GM23248 (cell line): ENCODE measurements around the gene SPRN. TPM values are rescaled to one million over a fixed set of nuclear protein-coding genes. Genes with fewer than 3 reads are reported as not detected.

Experiments
- DNase-seq: peaks from one replicate; pipeline ENCODE4 v3.0.0-alpha.2; 2015
- H2AFZ ChIP-seq: fragments of 200-600 bp; sonication (generic); 2 replicates; pipeline ENCODE4 v1.6.1; 2016; ENCODE audit warnings: antibody characterized with exemption
- H3F3A ChIP-seq: fragments of 200-600 bp; sonication (generic); 2 replicates; pipeline ENCODE4 v1.6.1; 2016; ENCODE audit warnings: mild to moderate bottlenecking, antibody characterized with exemption, mixed run types; ENCODE audit not compliant: insufficient read depth
- H3K27ac ChIP-seq: fragments of 200-600 bp; sonication (generic); 2 replicates; pipeline ENCODE4 v1.5.1; 2016; ENCODE audit warnings: mild to moderate bottlenecking
- H3K27me3 ChIP-seq: fragments of 200-600 bp; sonication (generic); replicated peaks from 2 replicates; pipeline ENCODE4 v1.6.1; 2016; ENCODE audit warnings: mild to moderate bottlenecking; ENCODE audit not compliant: insufficient read depth
- H3K36me3 ChIP-seq: fragments of 200-600 bp; sonication (generic); 2 replicates; pipeline ENCODE4 v1.6.1; 2016; ENCODE audit warnings: low read depth, mild to moderate bottlenecking
- H3K4me1 ChIP-seq: fragments of 200-600 bp; sonication (generic); 2 replicates; pipeline ENCODE4 v1.6.1; 2016; ENCODE audit warnings: mild to moderate bottlenecking; ENCODE audit not compliant: insufficient read depth
- H3K4me2 ChIP-seq: fragments of 200-600 bp; sonication (generic); one replicate; pipeline ENCODE4 v1.6.1; 2016; ENCODE audit warnings: mild to moderate bottlenecking; ENCODE audit not compliant: unreplicated experiment
- H3K4me3 ChIP-seq: fragments of 200-600 bp; sonication (generic); 2 replicates; pipeline ENCODE4 v1.5.1; 2016; ENCODE audit warnings: mild to moderate bottlenecking
- H3K79me2 ChIP-seq: fragments of 200-600 bp; sonication (generic); 2 replicates; pipeline ENCODE4 v1.6.1; 2016; ENCODE audit warnings: mild to moderate bottlenecking; ENCODE audit not compliant: insufficient read depth
- H3K9ac ChIP-seq: fragments of 200-600 bp; sonication (generic); 2 replicates; pipeline ENCODE4 v1.6.1; 2016; ENCODE audit warnings: mild to moderate bottlenecking
- H3K9me2 ChIP-seq: fragments of 200-600 bp; sonication (generic); 2 replicates; pipeline ENCODE4 v1.6.1; 2016; ENCODE audit warnings: mixed run types, mild to moderate bottlenecking, moderate library complexity; ENCODE audit not compliant: insufficient read depth
- H3K9me3 ChIP-seq: fragments of 200-600 bp; sonication (generic); one replicate; pipeline ENCODE4 v1.6.1; 2017; ENCODE audit warnings: low read depth
- H4K20me1 ChIP-seq: fragments of 200-600 bp; sonication (generic); 2 replicates; pipeline ENCODE4 v1.6.0; 2016; ENCODE audit not compliant: insufficient read depth
- EZH2 ChIP-seq: fragments of 200-600 bp; sonication (generic); IDR thresholded peaks from 2 replicates; pipeline ENCODE4 v1.6.1; 2018; ENCODE audit warnings: antibody characterized with exemption, mild to moderate bottlenecking; ENCODE audit not compliant: insufficient read depth, poor library complexity, severe bottlenecking
- EZH2phosphoT487 ChIP-seq: fragments of 200-600 bp; sonication (generic); IDR thresholded peaks from 2 replicates; pipeline ENCODE4 v1.6.1; 2018; ENCODE audit warnings: antibody characterized with exemption, moderate library complexity, mild to moderate bottlenecking, low read depth; ENCODE audit not compliant: insufficient read depth
- WGBS, 2 experiments: methylation state at CpG; one replicate each; pipeline ENCODE4 v1.1.6; 2015 to 2017; ENCODE audit warnings: low lambda C conversion rate in 2 of 2, low coverage in 1 of 2; ENCODE audit errors: missing lambda C conversion rate in 2 of 2; 5-methylcytosine and 5-hydroxymethylcytosine counted together
- in situ Hi-C: fragments of 300-500 bp; cut with MboI; formaldehyde crosslinking; loops from 2 replicates; pipeline ENCODE4 v1.15.0; 2020
- polyA plus RNA-seq: library from polyadenylated mRNA; unstranded; fragments of >200 nt; fragmentation: Nextera tagmentation; extraction: Ambion mirVana; gene quantifications from 2 replicates; pipeline ENCODE4 v1.2.1, GENCODE V29; 2016
- total RNA-seq: library from RNA; depleted of rRNA; stranded (reverse); fragments of >200 nt; shearing (Covaris generic); gene quantifications from 2 replicates; pipeline ENCODE4 v1.2.3, GENCODE V29; 2014

SPRN gene
- total and polyA plus RNA-seq, 2 experiments from 2014 or later = 0.22 to 0.34 TPM

- peaks cover 6% of the 10 kb centered on the region; the same call in 1 of the 2 replicates for H4K20me1 ChIP-seq
- no peak overlapping the region for H3K4me2 ChIP-seq
- H3K4me1 ChIP-seq = peaks cover 18% of the 10 kb centered on the region
- in situ Hi-C loops = no loop called here
- no peak overlapping the region for H3K9ac ChIP-seq
- TF ChIP-seq EZH2phosphoT487 (no peak), EZH2 (no peak)
- peaks cover 10% of the 10 kb centered on the region; the same call in 1 of the 2 replicates for H3K36me3 ChIP-seq
- DNase-seq = no peak
- peaks cover 43% of the 10 kb centered on the region for H3K79me2 ChIP-seq
- H2AFZ ChIP-seq = no peak overlapping the region
- no peaks in the 10 kb centered on the region for H3K27me3 ChIP-seq
- H3K9me3 ChIP-seq = no peaks in the 10 kb centered on the region
- WGBS, 2 experiments = 95 to 100% methylated on average over 15 to 21 of the region's 21 CpGs
- H3K27ac ChIP-seq = no peak overlapping the region
- H3F3A ChIP-seq = peaks cover 25% of the 10 kb centered on the region
- no peak overlapping the region for H3K4me3 ChIP-seq
- no peaks in the 10 kb centered on the region for H3K9me2 ChIP-seq
These were observed 22.3 kb downstream of the SPRN start for GRCh38 chr10:133401981-133402725.

GRCh38 chr10:133401500-133401899 lies 22.9 kb downstream of the SPRN start:
- H3K27me3 ChIP-seq = no peaks in the 10 kb centered on the region
- WGBS, 2 experiments = 99 to 100% methylated on average over 10 to 12 of the region's 12 CpGs
- H3K9ac ChIP-seq = no peak overlapping the region
- H4K20me1 ChIP-seq = peaks cover 6% of the 10 kb centered on the region; the same call in 1 of the 2 replicates
- H3K9me2 ChIP-seq = no peaks in the 10 kb centered on the region
- H3K9me3 ChIP-seq = no peaks in the 10 kb centered on the region
- H3K36me3 ChIP-seq = peaks cover 10% of the 10 kb centered on the region; the same call in 1 of the 2 replicates
- H3K4me2 ChIP-seq = no peak overlapping the region
- in situ Hi-C loops = no loop called here
- TF ChIP-seq EZH2 (no peak), EZH2phosphoT487 (no peak)
- H2AFZ ChIP-seq = no peak overlapping the region
- no peak overlapping the region for H3K4me3 ChIP-seq
- H3K4me1 ChIP-seq = peaks cover 18% of the 10 kb centered on the region
- H3K27ac ChIP-seq = no peak overlapping the region
- H3F3A ChIP-seq = peaks cover 22% of the 10 kb centered on the region
- H3K79me2 ChIP-seq = peaks cover 43% of the 10 kb centered on the region
- no peak for DNase-seq

- Histone ChIP-seq H3K36me3 (peaks cover 10% of the 10 kb centered on the region; the same call in 1 of the 2 replicates), H3K9me3 (no peaks in the 10 kb centered on the region), H3K27me3 (no peaks in the 10 kb centered on the region), H3K4me1 (peaks cover 12% of the 10 kb centered on the region), H4K20me1 (peaks cover 6% of the 10 kb centered on the region; the same call in 1 of the 2 replicates), H3K9me2 (no peaks in the 10 kb centered on the region), H3F3A (peaks cover 15% of the 10 kb centered on the region; the same call in 1 of the 2 replicates), H3K9ac (no peak overlapping the region), H3K27ac (no peak overlapping the region), H3K79me2 (peaks cover 46% of the 10 kb centered on the region), H3K4me2 (no peak overlapping the region), H3K4me3 (no peak overlapping the region), H2AFZ (no peak overlapping the region)
- no peak for DNase-seq
- TF ChIP-seq EZH2phosphoT487 (no peak), EZH2 (no peak)
- WGBS, 2 experiments = 97 to 98% methylated on average over 9 to 10 of the region's 10 CpGs
- in situ Hi-C loops = no loop called here
These were observed 23.6 kb downstream of the SPRN start for GRCh38 chr10:133400624-133401424.

GRCh38 chr10:133399123-133399601 lies 25.3 kb downstream of the SPRN start:
- H3K9me2 ChIP-seq = no peaks in the 10 kb centered on the region
- 0 out of 2 replicates have a peak, but pooled peaks cover 9% of the 10 kb centered on the region for H3K4me1 ChIP-seq
- DNase-seq = no peak
- H3K9me3 ChIP-seq = no peaks in the 10 kb centered on the region
- H3K9ac ChIP-seq = no peak overlapping the region
- no peaks in the 10 kb centered on the region for H4K20me1 ChIP-seq
- peaks cover 63% of the 10 kb centered on the region for H3K79me2 ChIP-seq
- in situ Hi-C loops = no loop called here
- H3F3A ChIP-seq = no peaks in the 10 kb centered on the region
- H3K4me2 ChIP-seq = no peak overlapping the region
- H3K36me3 ChIP-seq = peaks cover 7% of the 10 kb centered on the region; the same call in 1 of the 2 replicates
- WGBS, 2 experiments = 95 to 97% methylated on average over 18 to 19 of the region's 19 CpGs
- no peak for TF ChIP-seq EZH2
- no peak for TF ChIP-seq EZH2phosphoT487
- H2AFZ ChIP-seq = no peak overlapping the region
- H3K27ac ChIP-seq = no peak overlapping the region
- H3K4me3 ChIP-seq = no peak overlapping the region
- no peaks in the 10 kb centered on the region for H3K27me3 ChIP-seq
